ENCODE data around the gene APBB2.

The APBB2 gene

DNA sequence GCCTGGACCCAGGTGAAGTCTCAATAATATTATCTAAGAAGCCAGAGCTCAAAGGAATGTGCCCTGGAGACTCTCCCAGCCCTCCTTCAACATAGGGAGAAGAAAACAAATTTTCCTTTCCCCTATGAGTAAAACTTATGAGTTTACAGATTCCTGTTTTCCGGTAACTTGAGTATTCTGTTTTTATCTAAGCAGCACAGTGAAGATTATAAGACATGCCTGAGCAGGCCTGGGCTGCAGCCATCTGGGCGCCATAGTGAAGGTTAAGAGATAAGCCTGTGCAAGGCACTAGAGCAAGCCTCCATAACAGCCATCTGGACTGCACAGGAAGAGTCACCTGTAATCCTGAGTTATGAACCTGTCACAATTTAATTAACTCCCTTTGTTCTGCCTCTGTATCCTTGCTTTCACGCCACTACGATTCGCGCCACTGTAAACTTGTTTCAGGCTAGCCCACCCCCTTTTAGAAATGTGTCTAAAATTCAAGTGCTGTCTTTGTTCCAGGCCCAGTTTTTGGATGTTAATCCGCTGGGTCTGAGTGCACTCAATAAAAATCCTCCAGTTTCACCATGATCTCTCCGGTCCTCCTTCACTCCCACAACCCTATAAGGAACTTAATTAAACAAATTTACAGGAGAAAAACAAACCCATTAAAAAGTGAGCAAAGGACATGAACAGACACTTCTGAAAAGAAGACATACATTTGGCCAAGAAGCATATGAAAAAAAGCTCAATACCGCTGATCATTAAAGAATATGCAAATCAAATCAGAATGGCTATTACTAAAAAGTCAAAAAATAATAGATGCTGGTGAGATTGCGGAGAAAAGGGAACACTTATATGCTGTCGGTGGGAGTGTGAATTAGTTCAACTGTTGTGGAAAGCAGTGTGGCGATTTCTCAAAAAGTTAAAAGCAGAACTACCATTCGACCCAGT is 189.5 kb downstream of the APBB2 start:
- TF ChIP-seq, protein P1, sequence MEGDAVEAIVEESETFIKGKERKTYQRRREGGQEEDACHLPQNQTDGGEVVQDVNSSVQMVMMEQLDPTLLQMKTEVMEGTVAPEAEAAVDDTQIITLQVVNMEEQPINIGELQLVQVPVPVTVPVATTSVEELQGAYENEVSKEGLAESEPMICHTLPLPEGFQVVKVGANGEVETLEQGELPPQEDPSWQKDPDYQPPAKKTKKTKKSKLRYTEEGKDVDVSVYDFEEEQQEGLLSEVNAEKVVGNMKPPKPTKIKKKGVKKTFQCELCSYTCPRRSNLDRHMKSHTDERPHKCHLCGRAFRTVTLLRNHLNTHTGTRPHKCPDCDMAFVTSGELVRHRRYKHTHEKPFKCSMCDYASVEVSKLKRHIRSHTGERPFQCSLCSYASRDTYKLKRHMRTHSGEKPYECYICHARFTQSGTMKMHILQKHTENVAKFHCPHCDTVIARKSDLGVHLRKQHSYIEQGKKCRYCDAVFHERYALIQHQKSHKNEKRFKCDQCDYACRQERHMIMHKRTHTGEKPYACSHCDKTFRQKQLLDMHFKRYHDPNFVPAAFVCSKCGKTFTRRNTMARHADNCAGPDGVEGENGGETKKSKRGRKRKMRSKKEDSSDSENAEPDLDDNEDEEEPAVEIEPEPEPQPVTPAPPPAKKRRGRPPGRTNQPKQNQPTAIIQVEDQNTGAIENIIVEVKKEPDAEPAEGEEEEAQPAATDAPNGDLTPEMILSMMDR (IDR thresholded peaks at IDR 0.05; ENCODE audit: insufficient read depth, missing control alignments) = no peak
- FAIRE-seq (no peak), DNase-seq (ENCODE audit: insufficient read length, low spot score) (no peak)

DNA sequence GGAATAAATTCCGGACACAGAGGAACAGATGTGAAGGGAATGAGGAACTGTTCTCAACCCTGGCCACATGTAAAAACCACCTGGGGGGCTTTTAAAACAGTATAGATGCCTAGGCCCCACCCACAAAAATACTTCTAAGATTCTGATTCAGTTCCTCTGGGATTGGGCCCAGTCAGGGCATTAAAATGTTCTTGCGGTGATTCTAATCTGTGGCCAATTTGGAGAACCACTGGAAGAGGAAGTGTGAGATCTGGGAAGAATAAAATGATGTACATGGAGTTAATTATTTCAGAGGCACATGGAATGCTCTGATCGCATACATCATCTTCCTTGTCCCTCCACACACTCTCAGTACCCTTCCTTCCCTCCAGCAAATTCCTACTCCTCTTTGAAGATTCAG is 192.2 kb downstream of the APBB2 start:
- no peak for DNase-seq (ENCODE audit: insufficient read length, low spot score)
- FAIRE-seq = no peak

DNA sequence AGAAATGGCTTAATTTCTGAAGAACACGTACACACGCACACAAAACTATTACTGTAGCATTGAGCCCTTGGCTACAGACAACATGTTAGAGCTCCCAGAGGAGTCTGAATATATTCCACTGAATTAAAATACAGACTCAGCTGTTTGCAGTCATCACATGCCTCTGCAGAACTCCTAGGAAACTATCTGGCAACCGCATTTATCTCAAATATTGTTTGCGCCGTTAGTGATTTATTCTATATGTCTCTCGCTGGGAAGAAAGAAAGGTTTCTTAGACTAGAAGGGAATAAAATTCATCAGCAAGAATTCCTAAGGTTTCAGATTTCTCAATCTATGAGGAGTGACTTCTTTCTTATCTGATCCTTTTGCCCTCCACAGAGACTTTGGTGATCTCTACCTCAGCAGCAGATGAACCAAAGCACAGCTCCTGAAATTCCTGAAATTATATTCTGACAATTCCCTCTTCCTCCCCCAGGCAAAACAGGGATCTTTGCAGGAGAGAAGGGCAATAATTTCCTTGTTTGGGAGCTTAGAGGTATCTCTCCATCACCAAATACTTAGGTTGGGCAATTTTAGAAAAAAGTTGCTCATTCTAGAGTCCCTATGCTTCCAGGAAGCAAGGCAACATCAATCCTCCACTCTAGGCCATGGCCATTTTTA is 199.2 kb downstream of the APBB2 start:
- FAIRE-seq (no peak), DNase-seq (ENCODE audit: insufficient read length, low spot score) (no peak)
- TF ChIP-seq, protein P1 (IDR thresholded peaks at IDR 0.05; ENCODE audit: insufficient read depth, missing control alignments) = no peak

More for the DNA sequence above, 192.2 kb downstream of the APBB2 start:
- TF ChIP-seq, protein P1 (IDR thresholded peaks at IDR 0.05; ENCODE audit: insufficient read depth, missing control alignments) = no peak

DNA sequence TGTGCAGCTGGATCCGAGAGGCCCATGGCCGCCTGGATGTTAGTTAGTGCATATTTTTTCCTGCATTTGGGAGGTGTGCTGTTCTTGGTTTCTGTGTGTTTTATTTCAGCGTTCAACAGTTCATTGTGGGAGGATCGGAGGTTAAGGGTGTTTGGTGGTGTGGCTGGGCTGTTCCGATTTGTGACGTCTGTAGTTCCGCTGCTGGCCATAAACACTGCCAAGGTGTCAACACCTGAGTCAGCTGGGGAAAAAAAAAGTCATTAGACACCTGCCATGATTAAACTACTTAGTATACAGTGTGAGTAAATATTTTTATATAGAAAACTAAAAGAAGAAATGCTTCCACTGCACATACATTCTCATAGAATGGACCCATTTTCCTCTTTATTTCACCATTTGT is 200.2 kb downstream of the APBB2 start:
- TF ChIP-seq, protein P1 (IDR thresholded peaks at IDR 0.05; ENCODE audit: insufficient read depth, missing control alignments) = no peak
- FAIRE-seq = no peak
- DNase-seq (ENCODE audit: insufficient read length, low spot score) = no peak

DNA sequence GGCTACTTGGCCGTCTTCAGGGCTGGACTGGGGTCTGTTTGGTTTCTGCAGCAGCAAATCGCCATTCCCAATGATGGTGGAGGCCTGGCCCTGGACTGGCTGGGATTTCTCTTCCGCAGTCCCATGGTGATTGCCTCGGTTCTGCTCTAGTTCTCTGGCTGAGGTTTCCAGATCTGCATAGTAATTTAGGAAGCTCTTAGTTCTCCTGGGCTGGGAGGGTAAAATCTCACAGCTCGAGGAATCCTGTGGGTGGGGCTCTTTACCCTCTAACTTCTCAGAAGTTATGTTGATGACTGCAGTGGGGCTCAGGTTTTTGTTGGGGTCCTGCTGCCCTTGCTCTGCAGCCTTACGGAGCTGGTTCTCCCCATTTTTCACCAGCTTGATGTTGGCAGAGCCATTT is 200.6 kb downstream of the APBB2 start:
- DNase-seq (ENCODE audit: insufficient read length, low spot score) = no peak
- FAIRE-seq = no peak
- TF ChIP-seq, protein P1 (IDR thresholded peaks at IDR 0.05; ENCODE audit: insufficient read depth, missing control alignments) = no peak

DNA sequence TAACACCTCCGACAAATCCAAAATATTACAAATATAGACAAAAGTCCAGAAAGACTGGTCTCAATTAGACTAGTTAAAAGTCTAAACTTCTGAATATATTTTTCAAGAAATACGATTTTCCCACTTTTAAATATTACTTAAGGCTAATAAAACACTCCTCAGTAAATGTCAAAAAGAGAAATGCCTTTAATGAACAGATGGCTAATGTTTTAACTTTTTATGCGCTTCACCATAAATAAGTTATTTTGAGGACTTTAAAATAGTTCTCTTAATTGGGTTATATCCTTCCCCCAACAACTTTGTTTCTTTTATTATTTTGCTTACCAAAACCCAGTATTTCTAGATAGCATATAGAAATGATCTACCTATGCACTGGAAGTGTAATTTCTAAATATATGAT is 201.4 kb downstream of the APBB2 start:
- no peak for FAIRE-seq
- DNase-seq (ENCODE audit: insufficient read length, low spot score) = no peak
- TF ChIP-seq, protein P1 (IDR thresholded peaks at IDR 0.05; ENCODE audit: insufficient read depth, missing control alignments) = no peak

DNA sequence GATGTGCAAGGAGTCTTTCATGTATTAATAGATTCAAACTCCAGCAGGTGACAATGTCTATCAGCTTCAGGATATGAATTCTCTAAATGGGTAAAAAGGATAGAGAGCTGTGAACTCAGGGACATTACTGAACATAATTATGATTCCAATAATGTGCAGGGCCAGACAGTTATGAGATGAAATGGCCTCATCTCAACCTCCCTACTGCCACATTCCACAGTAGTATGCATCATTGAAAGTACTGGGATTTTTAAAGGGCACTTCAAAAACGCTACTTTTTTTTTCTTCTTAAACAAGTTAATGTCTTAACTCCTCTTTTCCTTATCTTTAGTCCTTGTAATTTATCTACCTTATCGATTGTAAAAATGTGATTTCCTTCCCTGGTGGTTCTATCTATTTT is 202.0 kb downstream of the APBB2 start:
- FAIRE-seq (no peak), DNase-seq (ENCODE audit: insufficient read length, low spot score) (no peak)
- TF ChIP-seq, protein P1 (IDR thresholded peaks at IDR 0.05; ENCODE audit: insufficient read depth, missing control alignments) = no peak

Measured in D721Med (cell line).